ENCODE results near the gene NEO1. TPM values are rescaled to one million over a fixed set of nuclear protein-coding genes. Genes with fewer than 3 reads are reported as not detected.

The NEO1 gene
- total RNA-seq, 1 experiment from 2014 or later: 41.8 TPM

DNA sequence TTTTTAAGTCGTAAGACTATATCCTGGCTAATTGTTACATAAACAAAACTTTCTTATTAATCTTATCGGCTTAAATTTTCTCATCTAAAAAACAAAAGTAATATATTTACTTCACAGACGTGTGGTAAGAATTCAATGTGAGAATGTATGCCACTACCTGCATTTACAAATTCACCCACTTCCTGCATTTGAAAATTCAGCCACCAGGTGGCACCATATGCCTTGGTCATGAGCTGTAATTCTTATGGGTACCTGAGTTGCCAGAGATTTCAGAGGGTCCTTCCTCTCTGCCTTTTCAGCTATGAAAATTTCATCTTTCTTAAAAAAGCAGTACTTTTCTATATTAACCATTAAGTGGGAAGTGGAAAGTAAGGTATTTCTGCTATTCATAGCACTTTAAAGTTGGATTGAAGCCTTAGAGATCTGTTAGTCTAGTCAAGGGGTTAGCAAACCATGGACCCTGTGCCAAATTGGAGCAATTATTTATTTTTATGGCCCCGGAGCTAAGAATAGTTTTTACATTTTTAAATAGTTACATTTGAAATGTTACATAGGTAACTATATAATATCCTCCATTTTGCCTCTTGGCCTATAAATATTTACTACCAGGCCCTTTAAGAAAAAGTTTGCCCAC, 188.7 kb downstream of the NEO1 start:
- H2BK15ac ChIP-seq (ENCODE audit: low read depth, low read length): no peak overlapping the region

More for the DNA sequence above, 188.7 kb downstream of the NEO1 start:
- H2BK5ac ChIP-seq (ENCODE audit: insufficient read length, low read length): no peak overlapping the region
- H3K27ac Mint-ChIP-seq: no peak overlapping the region
- no peak overlapping the region for H3K4ac ChIP-seq (ENCODE audit: low read depth, low read length)
- no peaks in the 10 kb centered on the region for H3K27me3 ChIP-seq (ENCODE audit: insufficient read depth, low read length)
- no peak overlapping the region for H3K4me2 ChIP-seq (ENCODE audit: insufficient read depth, insufficient read length, low read length)
- no peak overlapping the region for H4K5ac ChIP-seq (ENCODE audit: insufficient read length, low read depth, low read length)
- H3K9me3 ChIP-seq (ENCODE audit: control insufficient read depth, low read depth, low read length): no peaks in the 10 kb centered on the region
- no peak overlapping the region for H2BK12ac ChIP-seq (ENCODE audit: insufficient read length, low read depth, low read length)
- H3K4me1 ChIP-seq (ENCODE audit: insufficient read depth, low read length): no peaks in the 10 kb centered on the region
- no peak overlapping the region for H2AK5ac ChIP-seq (ENCODE audit: insufficient read length, low read length)
- no CpG with 5 or more reads among the region's 4 CpGs for WGBS (ENCODE audit: extremely low coverage, insufficient read length, low lambda C conversion rate)
- H2AFZ ChIP-seq (ENCODE audit: low read length): no peak overlapping the region
- H3K9me3 Mint-ChIP-seq: no peaks in the 10 kb centered on the region
- H3K14ac ChIP-seq (ENCODE audit: insufficient read depth, low read length): no peak overlapping the region
- no peak overlapping the region for H3K27ac ChIP-seq (ENCODE audit: insufficient read length, low read depth, low read length)
- H3K27me3 Mint-ChIP-seq (ENCODE audit: low read depth): no peaks in the 10 kb centered on the region
- peaks cover 0 to 12% (median 7%) of the 10 kb centered on the region in 3 experiments; a peak in 3 of 7 replicates for H3K36me3 Mint-ChIP-seq (ENCODE audit: insufficient read depth in 1 of 3, low read depth in 3 of 3)
- H3K23me2 ChIP-seq (ENCODE audit: insufficient read length, low read depth, low read length, poor library complexity, severe bottlenecking): no peaks in the 10 kb centered on the region
- no peak overlapping the region for H3K4me3 Mint-ChIP-seq
- peak; percentile 64 for DNase-seq
- no peak overlapping the region for H2BK20ac ChIP-seq (ENCODE audit: low read depth, low read length, poor library complexity, severe bottlenecking)
- no peak overlapping the region for H2BK120ac ChIP-seq (ENCODE audit: low read depth, low read length, poor library complexity, severe bottlenecking)
- no peak overlapping the region for H3K9ac ChIP-seq (ENCODE audit: extremely low read depth, insufficient read length, low read length)
- no peak overlapping the region for H4K91ac ChIP-seq (ENCODE audit: insufficient read length, low read depth, low read length)
- TF ChIP-seq, protein P1, sequence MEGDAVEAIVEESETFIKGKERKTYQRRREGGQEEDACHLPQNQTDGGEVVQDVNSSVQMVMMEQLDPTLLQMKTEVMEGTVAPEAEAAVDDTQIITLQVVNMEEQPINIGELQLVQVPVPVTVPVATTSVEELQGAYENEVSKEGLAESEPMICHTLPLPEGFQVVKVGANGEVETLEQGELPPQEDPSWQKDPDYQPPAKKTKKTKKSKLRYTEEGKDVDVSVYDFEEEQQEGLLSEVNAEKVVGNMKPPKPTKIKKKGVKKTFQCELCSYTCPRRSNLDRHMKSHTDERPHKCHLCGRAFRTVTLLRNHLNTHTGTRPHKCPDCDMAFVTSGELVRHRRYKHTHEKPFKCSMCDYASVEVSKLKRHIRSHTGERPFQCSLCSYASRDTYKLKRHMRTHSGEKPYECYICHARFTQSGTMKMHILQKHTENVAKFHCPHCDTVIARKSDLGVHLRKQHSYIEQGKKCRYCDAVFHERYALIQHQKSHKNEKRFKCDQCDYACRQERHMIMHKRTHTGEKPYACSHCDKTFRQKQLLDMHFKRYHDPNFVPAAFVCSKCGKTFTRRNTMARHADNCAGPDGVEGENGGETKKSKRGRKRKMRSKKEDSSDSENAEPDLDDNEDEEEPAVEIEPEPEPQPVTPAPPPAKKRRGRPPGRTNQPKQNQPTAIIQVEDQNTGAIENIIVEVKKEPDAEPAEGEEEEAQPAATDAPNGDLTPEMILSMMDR (conservative IDR thresholded peaks at IDR 0.05): peak; percentile 94
- H3K23ac ChIP-seq (ENCODE audit: insufficient read length, low read depth, low read length): no peak overlapping the region
- H4K20me1 ChIP-seq (ENCODE audit: control insufficient read depth, insufficient read depth, insufficient read length): no peaks in the 10 kb centered on the region
- H3K79me2 ChIP-seq (ENCODE audit: insufficient read depth, low read length): no peaks in the 10 kb centered on the region
- H3K79me1 ChIP-seq (ENCODE audit: insufficient read depth, low read depth, low read length, poor library complexity, severe bottlenecking): no peaks in the 10 kb centered on the region
- no peak overlapping the region for H3T11ph ChIP-seq (ENCODE audit: low read length)
- H4K8ac ChIP-seq (replicated peaks; ENCODE audit: insufficient read length, low read depth, low read length): no peak overlapping the region
- no peaks in the 10 kb centered on the region for H3K4me1 Mint-ChIP-seq
- H3K18ac ChIP-seq (ENCODE audit: insufficient read length, low read depth, low read length): no peak overlapping the region
- H3K56ac ChIP-seq (ENCODE audit: insufficient read length, low read depth, low read length): no peak overlapping the region

All from H9 (cell line).